Panc1 (cell line): Measurements from ENCODE around the gene RAD21L1.

ENCODE experiments used
- CTCF ChIP-seq: fragments of 450-650 bp; IDR thresholded peaks from 2 replicates; pipeline ENCODE4 v1.5.1; 2017; ENCODE audit warnings: mild to moderate bottlenecking
- POLR2AphosphoS5 ChIP-seq: IDR thresholded peaks from 2 replicates; pipeline ENCODE4 v1.6.1; 2012; ENCODE audit warnings: mild to moderate bottlenecking, low read depth, low read length, moderate library complexity
- REST ChIP-seq, 2 experiments: IDR thresholded peaks; 2 replicates each; pipeline ENCODE4 v1.6.1; 2011 to 2012; ENCODE audit warnings: low read depth in 2 of 2, control low read depth in 1 of 2, low read length in 1 of 2, mild to moderate bottlenecking in 1 of 2, moderate library complexity in 1 of 2; ENCODE audit not compliant: insufficient read depth in 1 of 2
- SIN3A ChIP-seq: IDR thresholded peaks from 2 replicates; pipeline ENCODE4 v1.6.1; 2012; ENCODE audit warnings: low read depth, mild to moderate bottlenecking, low read length, moderate library complexity, borderline replicate concordance; ENCODE audit not compliant: insufficient read depth
- TCF7L2 ChIP-seq: IDR thresholded peaks from 2 replicates; pipeline ENCODE4 v1.6.1; 2011; ENCODE audit warnings: mild to moderate bottlenecking, low read depth, low read length, inconsistent platforms

GRCh38 chr20:1287787-1288569 lies 62.1 kb downstream of the RAD21L1 start:
- no peak for TF ChIP-seq CTCF
- no peak for TF ChIP-seq POLR2AphosphoS5
- TF ChIP-seq SIN3A = no peak
- TF ChIP-seq REST (IDR thresholded peaks at IDR 0.05; ENCODE audit: insufficient read depth in 1 of 2, low read depth in 2 of 2, low read length in 1 of 2) = no peak
- no peak for TF ChIP-seq TCF7L2
